NCI-H128 (cell line): ENCODE data around the gene SMG6.
"Not testable (repeated sequence)": the region's sequence is repeated elsewhere in the genome, so short reads cannot be mapped to it uniquely, and the experiment has no call there.

ENCODE experiments used
- DNase-seq: peaks from one replicate; lab custom pipeline; 2025; ENCODE audit not compliant: unreplicated experiment; lab: John Stamatoyannopoulos, UW

SMG6 gene

DNA sequence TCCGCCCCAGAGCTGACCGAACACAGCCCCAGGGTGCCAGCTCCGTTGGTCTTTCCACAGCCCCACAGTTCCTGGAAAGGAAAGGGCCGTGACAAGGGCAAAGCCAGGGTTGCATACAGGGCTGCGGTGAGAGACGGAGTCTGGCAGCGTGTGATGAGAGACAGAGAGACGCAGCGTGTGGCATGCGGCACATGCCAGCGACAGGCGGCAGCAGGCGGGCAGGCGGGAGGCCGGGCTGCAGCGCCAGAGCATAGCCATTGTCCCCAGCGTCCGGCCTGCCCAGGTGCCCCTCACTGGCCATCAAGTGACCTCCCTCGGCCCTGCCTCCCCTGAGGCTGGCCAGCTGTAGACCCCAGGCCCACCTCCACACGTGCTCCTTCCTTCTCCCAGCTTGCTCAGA lies 287.1 kb downstream of the SMG6 start:
- DNase-seq: no peak

- no peak for DNase-seq
Measured at GRCh38 chr17:2015314-2015713, 288.3 kb downstream of the SMG6 start.

DNA sequence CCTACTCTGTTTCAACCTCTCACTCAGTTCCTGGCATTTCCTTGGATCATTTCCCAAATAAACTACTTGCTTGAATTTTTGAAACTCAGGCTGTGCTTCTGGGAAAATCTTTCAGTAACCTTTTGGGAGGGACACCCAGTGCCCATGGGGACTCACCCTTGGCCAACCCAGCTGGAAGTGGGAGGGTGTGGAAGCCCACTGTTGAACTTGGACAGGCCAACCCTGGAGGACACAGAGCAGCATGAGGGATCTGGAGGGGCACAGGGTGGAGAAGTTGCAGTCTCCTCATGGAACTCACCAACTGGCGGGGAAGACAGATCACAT lies 289.6 kb downstream of the SMG6 start:
- no peak for DNase-seq

GRCh38 chr17:2013220-2013993 lies 290.2 kb downstream of the SMG6 start:
- DNase-seq: not testable (repeated sequence)

GRCh38 chr17:2012499-2012898 lies 291.1 kb downstream of the SMG6 start:
- DNase-seq: no peak

DNA sequence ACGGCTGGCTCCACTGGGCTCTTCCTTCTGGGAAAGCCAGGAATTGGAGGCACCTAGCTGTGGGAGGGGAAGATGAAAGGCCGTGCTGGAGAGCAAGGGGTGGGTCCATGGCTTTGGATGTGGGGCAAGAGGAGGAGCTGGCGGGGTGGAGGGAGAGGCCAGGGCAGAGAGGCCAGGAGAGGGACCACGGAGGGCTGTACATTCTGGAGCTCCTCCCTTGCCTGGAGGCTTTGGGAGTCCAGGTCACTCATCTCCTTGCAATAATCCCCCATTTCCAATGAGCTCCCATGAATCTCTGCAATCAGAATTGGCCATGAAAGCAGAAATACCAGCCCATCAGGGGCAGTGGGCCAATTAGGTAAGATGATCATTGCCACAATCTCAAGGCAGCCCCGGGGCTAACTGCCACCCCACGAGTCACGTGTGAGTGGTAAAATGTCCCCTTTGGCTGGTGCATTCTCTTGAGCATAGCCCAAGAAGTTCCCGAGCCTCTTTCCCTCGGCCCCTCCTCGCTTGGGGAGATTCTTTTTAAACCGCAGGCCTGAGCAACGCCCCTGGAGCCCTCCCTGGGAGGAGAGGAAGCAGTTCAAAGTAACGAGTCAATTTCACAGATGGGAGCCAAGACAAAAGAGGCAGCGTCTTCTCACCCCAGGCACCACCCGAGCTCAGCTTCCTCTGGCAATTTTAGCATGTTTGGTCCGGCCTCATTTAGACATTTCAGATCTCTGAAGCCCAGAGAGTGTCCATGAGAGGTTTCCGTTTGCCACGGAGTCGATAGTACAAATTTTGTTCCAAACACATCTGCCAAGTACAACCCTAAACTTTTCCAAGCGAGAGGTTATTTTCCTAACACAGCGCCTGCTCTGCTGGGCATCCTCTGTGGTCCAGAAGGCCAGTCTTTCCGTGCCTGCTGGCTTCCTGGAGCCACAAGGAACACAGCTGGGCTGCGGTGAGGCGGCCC lies 291.9 kb downstream of the SMG6 start:
- DNase-seq: no peak
